Myometrial cell (primary cell): ENCODE data around the gene CHMP1A. TPM values are rescaled to one million over a fixed set of nuclear protein-coding genes. Genes with fewer than 3 reads are reported as not detected.

Source experiments
- total RNA-seq: library from RNA; depleted of rRNA; stranded (reverse); fragments of >200 nt; gene quantifications from 2 replicates; pipeline ENCODE4 v1.2.3, GENCODE V29; 2015

CHMP1A gene
- total RNA-seq: 96.6 and 148 TPM in 2 replicates

GRCh38 chr16:89657442-89658220 lies at the start of gene CHMP1A, which contains the start of gene SPATA33:
Gene CHMP1A, minus strand, starts transcription at chr16:89657708. Its CDS starts 120 bp downstream, at chr16:89657588.
Gene SPATA33, plus strand, starts transcription at chr16:89657836. Its CDS starts 76 bp downstream, at chr16:89657912.

GRCh38 chr16:89701425-89702406 lies 44.2 kb upstream of the CHMP1A start, which contains the start of gene SPATA2L:
Gene SPATA2L, minus strand, starts transcription at chr16:89701705. Its CDS starts 473 bp downstream, at chr16:89701232.

GRCh38 chr16:89686520-89687091 lies 29.1 kb upstream of the CHMP1A start, which contains the start of gene CDK10:
Gene CDK10, plus strand, starts transcription at chr16:89686689. Its CDS starts 22 bp downstream, at chr16:89686711.

GRCh38 chr16:89613231-89613953 lies 44.1 kb downstream of the CHMP1A start, which contains the start of gene DPEP1:
Gene DPEP1, plus strand, starts transcription at chr16:89613642. Its CDS starts 16,769 bp downstream, at chr16:89630411.

Other genes starting within 250 kb of the CHMP1A start
- gene ANKRD11, start 167.1 kb downstream of the CHMP1A start, total RNA-seq: 42.7 and 45.7 TPM in 2 replicates
- gene SPG7, start 149.3 kb downstream of the CHMP1A start, total RNA-seq: 103 and 136 TPM in 2 replicates
- 5,767 and 7,100 TPM in 2 replicates for gene RPL13, start 97.0 kb downstream of the CHMP1A start, total RNA-seq
- gene CPNE7, start 82.0 kb downstream of the CHMP1A start, total RNA-seq: 14.7 and 24.5 TPM in 2 replicates
- gene DPEP1, start 44.1 kb downstream of the CHMP1A start, total RNA-seq: not detected in 2 replicates
- gene SPATA33, start 128 bp upstream of the CHMP1A start, total RNA-seq: 1.7 and 5.7 TPM in 2 replicates
- gene CDK10, start 29.0 kb upstream of the CHMP1A start, total RNA-seq: 43.2 and 54.9 TPM in 2 replicates
- gene SPATA2L, start 44.0 kb upstream of the CHMP1A start, total RNA-seq: 9.9 and 19.3 TPM in 2 replicates
- gene VPS9D1, start 63.2 kb upstream of the CHMP1A start, total RNA-seq: 9.0 and 15.6 TPM in 2 replicates
- gene ZNF276, start 63.8 kb upstream of the CHMP1A start, total RNA-seq: 7.2 and 8.2 TPM in 2 replicates
- 14.4 and 26.9 TPM in 2 replicates for gene FANCA, start 158.9 kb upstream of the CHMP1A start, total RNA-seq
- gene SPIRE2, start 170.8 kb upstream of the CHMP1A start, total RNA-seq: 1.6 and 4.0 TPM in 2 replicates
- gene TCF25, start 215.9 kb upstream of the CHMP1A start, total RNA-seq: 142 and 146 TPM in 2 replicates